Activated CD4-positive, CD25-positive, alpha-beta regulatory T cell treated with anti-CD3 and anti-CD28 coated beads, Interleukin-2, amount 50 U/mL, for 24 hours (primary cell): ENCODE results near the gene YY1AP1.
"Not testable (repeated sequence)": the region's sequence is repeated elsewhere in the genome, so short reads cannot be mapped to it uniquely, and the experiment has no call there.

ENCODE experiments used
- ATAC-seq, 2 donors: fragments of 150-1000 bp; cut with Tn5 transposase; one replicate each; pipeline ENCODE4 v1.10.0; 2021; ENCODE audit warnings: mild to moderate bottlenecking in 1 of 2, moderate library complexity in 1 of 2

The YY1AP1 gene

DNA sequence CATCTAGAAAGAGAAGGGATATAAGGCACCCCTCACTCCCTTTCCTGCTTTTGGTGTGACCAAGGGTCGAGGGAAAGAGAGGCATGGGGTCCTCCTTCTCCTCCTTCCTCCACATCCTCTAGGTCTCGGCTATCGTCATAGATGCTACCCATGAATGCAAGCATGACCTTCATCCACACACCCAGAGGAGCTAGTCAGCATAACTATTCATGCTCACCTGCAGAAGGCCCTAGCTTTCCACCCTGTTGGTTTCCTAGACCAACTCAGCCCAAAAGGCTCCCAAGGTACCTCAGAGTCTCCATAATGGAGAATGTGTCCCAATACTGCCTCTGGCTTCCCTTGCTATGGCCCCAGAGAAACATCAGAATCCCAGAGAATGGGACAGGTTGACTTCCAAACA, 45.3 kb downstream of the YY1AP1 start:
- no peak for ATAC-seq

DNA sequence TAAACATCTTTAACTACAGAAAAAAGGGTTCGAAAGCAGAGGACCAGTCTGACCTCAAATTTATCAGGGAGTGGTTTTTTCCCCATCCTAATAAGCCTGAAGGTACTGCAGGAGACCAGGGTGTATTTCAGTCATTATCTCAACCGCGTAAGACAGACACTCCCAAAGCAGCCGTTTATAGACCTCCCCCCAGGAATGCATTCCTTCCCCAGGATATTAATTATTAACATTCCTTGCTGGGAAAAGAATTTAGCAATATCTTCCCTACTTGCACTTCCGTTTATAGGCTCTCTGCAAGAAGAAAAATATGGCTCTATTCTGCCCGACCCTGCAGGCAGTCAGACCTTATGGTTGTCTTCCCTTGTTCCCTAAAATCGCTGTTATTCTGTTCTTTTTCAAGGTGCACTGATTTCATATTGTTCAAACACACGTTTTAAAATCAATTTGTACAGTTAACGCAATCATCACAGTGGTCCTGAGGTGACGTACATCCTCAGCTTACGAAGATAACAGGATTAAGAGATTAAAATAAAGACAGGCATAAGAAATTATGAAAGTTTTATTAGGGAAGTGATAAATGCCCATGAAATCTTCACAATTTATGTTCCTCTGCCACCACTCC, 45.9 kb downstream of the YY1AP1 start:
- not testable (repeated sequence) for ATAC-seq

DNA sequence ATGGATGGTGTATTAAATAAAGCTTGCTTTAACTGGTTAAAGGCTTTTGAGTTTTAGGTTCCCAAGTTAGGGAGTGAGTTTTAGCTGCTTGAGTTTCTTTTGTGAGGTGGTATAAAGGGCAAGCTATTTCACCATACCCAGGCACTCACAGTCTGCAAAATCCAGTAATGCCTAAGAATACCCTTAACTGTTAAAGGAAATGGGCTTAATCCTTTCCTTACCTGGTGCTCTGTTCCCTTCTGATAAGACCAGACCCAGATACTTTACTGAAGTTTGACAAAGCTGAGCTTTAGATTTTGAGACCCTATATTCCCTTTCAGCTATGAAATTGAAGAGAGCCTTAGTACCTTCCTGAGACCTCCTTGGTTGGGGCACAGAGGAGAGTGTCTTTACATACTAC, 48.2 kb downstream of the YY1AP1 start:
- no peak for ATAC-seq

DNA sequence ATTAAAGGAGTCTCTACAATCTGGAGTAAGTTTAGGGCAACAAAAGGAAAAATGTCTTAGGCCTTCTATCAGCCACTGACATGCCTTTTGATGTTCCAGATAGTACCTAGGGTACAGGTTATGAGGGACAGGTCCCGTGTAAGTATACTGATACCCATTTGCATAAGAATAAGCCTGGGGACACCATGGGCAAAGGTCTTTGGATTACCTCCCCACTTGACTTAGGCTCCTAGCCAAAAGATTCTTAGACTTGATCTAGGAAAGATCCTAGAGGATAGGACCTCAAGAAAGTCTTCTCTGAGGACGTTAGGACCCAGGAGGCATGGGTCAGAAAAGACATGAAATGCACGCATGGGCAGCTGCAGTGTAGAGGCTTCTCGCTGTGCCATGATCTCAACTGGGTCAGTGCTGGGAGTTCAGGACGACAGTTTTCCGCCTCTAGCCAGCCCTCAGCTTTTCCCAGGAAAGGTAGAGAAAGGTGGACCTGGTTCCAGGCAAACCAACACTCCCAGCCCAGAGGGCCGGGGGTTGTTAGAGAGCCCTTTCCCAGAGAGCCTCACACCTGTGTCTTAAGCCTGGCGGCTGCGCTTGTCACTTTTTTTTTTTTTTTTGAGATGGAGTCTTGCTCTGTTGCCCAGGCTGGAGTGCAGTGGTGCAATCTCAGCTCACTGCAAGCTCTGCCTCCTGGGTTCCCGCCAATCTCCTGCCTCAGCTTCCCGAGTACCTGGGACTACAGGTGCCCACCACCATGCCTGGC, 52.0 kb downstream of the YY1AP1 start:
- no peak for ATAC-seq

DNA sequence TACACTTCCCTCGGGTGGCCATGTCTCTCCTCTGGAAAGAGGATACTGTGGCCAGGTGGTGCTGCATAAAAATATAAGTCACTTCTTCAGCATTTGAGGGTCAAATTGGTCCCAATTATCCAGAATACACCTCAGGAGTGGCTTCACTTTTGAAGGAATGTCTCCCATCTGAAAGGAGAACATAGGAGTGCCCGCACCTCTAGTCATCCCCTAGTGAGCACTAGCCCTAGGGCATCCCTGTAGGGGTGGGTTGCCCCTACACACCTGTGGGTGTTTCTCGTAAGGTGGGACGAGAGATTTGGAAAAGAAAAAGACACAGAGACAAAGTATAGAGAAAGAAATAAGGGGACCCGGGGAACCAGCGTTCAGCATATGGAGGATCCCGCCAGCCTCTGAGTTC, 62.1 kb downstream of the YY1AP1 start:
- not testable (repeated sequence) for ATAC-seq

DNA sequence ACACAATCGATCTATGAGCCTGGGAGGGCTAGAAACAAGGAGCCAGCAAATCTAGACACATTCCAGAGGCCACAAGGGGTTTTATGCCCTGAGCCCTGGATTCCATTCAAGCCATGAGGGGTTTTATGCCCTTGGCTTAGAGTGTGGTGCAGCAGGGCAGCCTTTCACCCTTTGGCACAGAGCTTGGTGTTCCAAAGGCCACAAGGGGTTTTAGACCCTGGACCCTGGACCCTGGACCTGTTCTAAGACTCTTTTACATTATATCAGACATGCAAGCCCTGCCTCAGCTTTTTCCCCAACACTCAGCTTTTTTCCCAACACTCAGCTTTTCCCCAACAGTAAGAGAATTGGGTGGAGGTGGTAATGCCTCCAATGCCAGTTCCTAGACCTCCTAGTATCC, 65.2 kb downstream of the YY1AP1 start:
- ATAC-seq, result no peak

DNA sequence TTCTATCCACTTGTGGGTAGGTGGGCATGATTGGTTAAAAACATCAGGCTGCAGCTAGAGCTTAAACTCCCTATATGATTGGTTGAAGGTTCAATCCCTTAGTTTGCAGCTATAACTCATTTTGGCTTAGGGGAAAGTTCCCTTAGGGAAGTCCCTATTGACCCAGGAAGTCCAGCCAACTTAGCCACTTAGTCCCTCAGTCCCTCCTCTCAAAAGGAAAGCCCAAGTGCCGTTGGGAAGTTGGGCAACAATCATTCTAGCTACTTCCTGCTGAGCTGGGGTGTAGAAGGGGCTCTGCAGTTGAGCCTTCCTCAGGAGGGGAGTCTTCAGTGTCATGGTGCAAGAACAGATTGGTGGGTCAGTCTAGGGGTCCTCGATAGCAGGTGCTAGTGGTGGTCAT, 66.4 kb downstream of the YY1AP1 start:
- ATAC-seq, result no peak

DNA sequence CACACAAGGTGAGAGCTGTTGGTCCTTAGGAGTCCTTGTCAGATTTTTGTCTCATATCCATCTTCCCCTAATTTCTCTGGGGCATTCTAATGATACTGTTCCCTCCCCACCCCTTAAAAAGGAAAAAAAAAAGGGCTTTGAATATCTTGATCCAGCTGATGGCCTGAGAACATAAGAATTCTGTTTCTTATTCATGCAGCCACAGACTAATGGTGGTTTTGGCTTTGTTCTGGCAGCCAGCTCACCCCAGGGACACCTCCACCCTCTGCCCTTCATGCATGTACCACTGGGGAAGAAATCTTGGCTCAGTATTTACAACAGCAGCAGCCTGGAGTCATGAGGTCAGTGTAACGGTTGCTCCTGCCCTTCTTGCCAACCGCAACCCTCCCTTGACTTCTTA, 75.3 kb downstream of the YY1AP1 start:
- not testable (repeated sequence) for ATAC-seq

DNA sequence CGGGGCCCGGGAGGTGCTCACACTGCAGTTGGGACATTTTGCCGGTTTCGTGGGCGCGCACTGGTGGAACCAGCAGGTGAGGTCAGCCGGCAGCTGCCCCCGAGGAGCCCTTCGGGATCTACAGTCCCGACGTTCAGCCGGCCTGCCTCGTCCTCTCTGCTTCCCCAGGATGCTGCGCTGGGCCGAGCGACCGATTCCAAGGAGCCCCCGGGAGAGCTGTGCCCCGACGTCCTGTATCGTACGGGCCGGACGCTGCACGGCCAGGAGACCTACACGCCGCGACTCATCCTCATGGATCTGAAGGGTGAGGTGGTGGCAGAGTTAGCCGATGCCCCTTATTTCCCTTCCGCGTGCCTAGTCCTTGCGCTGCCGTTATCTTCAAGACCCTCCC, 78.3 kb downstream of the YY1AP1 start:
- ATAC-seq, result peak in 1 of 2 donors; percentile 5

DNA sequence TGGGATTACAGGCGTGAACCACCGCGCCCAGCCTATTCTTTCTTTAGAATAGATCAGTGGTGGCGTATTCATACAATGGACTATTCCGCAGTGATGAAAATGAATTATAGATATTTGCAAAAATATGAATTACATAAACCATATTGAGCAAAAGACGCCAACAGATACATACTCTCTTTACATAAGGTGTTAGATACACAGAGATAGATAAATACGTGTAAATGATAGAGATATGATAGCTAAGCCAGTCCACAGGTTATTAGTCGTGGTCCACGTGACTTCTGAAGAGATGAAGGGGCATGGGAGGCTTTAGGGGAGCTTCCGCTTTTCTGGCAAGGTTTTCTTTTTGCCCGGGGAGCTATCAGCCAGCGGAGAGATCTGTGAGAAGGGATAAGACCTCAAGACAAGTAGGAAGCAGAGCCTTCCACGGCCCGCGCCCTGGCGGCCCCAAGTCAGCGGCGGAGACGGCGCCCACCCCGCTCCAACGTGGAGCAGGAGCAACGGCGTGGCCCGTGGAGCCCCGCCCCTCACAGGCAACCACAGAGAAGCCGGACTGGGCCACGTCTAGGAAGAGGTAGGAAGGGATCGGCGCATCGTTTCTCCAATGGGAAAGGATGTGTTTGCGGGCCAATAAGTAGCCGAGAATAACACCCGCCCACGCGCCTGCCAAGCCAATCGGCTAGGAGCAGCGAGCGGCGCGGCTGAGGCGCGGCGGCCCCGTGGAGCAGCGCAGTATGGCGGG, 78.9 kb downstream of the YY1AP1 start, which contains the start of gene MSTO1:
Gene MSTO1, plus strand, starts transcription at position 704 of the 742 bp plus-strand sequence. Its CDS starts 31 bp downstream, at position 735.
- ATAC-seq, result peak; percentile 96 to 97
